ENCODE results near the gene SMTN. TPM values are rescaled to one million over a fixed set of nuclear protein-coding genes. Genes with fewer than 3 reads are reported as not detected.

SMTN gene
- total RNA-seq, 1 donor from 2014 or later, result 54.0 TPM

DNA sequence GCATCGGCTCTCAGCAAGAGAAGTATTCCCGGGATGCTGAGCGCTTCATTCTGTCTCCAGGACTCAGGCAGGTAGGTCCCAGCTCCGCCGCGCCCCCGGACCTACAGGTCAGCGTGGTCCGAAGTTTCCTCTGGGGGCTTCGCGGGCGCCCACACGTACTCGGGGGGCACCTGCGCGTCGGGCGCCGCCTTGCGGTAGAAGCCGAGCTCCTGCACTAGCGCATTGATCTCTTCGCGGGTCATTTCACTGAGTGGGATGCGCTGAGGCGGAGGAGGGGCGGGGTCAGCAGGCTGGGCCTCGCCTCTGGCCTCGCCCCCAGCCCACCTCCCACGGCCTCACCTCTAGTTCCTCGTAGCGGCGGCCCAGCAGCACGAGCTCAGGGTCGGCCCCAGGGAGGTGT is 23.8 kb downstream of the SMTN start:
- Mint-ChIP-seq H3K4me3 (no peak overlapping the region), H3K36me3 (no peaks in the 10 kb centered on the region), H3K27ac (no peak overlapping the region), H3K9me3 (no peaks in the 10 kb centered on the region), H3K4me1 (ENCODE audit: unreplicated experiment) (peaks cover 7% of the 10 kb centered on the region), H3K27me3 (peaks cover 9% of the 10 kb centered on the region)
- peak; percentile 69 for TF ChIP-seq CTCF (conservative IDR thresholded peaks at IDR 0.05)
- DNase-seq (ENCODE audit: extremely low spot score, unreplicated experiment), result no peak

GRCh38 chr22:31105282-31105929 is 24.3 kb downstream of the SMTN start:
- no peak for DNase-seq (ENCODE audit: extremely low spot score, unreplicated experiment)
- H3K4me3 Mint-ChIP-seq, result no peak overlapping the region

GRCh38 chr22:31106001-31106571 is 25.0 kb downstream of the SMTN start:
- Mint-ChIP-seq H3K4me1 (ENCODE audit: unreplicated experiment) (peaks cover 7% of the 10 kb centered on the region), H3K27me3 (peaks cover 9% of the 10 kb centered on the region), H3K9me3 (no peaks in the 10 kb centered on the region), H3K36me3 (no peaks in the 10 kb centered on the region), H3K4me3 (peak overlapping the region; percentile 89), H3K27ac (peak overlapping the region; percentile 41)
- DNase-seq (ENCODE audit: extremely low spot score, unreplicated experiment), result no peak
- TF ChIP-seq CTCF (conservative IDR thresholded peaks at IDR 0.05), result no peak

More at GRCh38 chr22:31105282-31105929, 24.3 kb downstream of the SMTN start:
- no peak for TF ChIP-seq CTCF (conservative IDR thresholded peaks at IDR 0.05)
- Mint-ChIP-seq H3K27ac (peak overlapping the region; percentile 41), H3K9me3 (no peaks in the 10 kb centered on the region), H3K36me3 (no peaks in the 10 kb centered on the region), H3K27me3 (peaks cover 9% of the 10 kb centered on the region), H3K4me1 (ENCODE audit: unreplicated experiment) (peaks cover 7% of the 10 kb centered on the region)

- Mint-ChIP-seq H3K27me3 (peaks cover 9% of the 10 kb centered on the region), H3K27ac (no peak overlapping the region), H3K4me3 (peak overlapping the region; percentile 89), H3K4me1 (ENCODE audit: unreplicated experiment) (peaks cover 7% of the 10 kb centered on the region), H3K36me3 (no peaks in the 10 kb centered on the region), H3K9me3 (no peaks in the 10 kb centered on the region)
- no peak for DNase-seq (ENCODE audit: extremely low spot score, unreplicated experiment)
- no peak for TF ChIP-seq CTCF (conservative IDR thresholded peaks at IDR 0.05)
Observed at GRCh38 chr22:31106731-31107177, 25.6 kb downstream of the SMTN start.

DNA sequence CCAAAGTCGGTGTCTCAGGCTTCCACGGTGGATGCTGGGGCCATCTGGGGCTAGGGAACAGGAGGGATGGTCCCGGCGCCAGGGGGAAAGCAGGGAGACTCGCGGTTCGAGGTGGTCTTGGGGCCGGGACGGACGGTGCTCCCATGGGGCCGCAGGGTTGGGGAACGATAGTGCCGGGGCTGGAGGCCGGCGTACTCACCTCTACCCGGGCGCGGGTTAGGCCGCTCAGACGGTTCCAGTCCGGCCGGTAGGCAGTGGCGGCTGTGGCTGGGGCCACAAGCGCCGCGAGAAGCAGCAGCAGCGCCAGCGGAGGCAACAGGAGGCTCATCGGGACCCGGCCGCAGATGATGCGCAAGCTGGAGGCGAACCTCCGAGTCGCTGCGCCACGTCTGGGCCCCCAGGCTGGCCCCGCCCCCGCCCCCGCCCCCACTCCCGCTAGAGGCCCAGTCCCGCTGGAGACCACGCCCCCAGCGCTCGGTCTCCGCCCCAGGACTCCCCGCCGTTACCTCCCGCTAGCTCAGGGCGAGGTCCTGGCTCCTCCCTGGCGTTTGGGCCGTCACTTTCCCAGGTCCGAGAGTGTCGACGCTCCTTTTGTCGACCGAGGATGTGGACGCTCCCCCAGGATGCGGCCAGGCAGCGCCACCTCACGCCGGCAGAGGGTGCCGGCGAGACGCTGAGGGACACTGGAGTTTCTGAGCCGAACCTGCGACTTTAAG is 26.2 kb downstream of the SMTN start, which contains the start of gene SELENOM:
TSS of gene SELENOM (minus strand) at position 391 of the 716 bp plus-strand sequence. CDS start at position 328, 63 bp downstream.
- H3K9me3 Mint-ChIP-seq, result no peaks in the 10 kb centered on the region
- peaks cover 9% of the 10 kb centered on the region for H3K27me3 Mint-ChIP-seq
- no peaks in the 10 kb centered on the region for H3K36me3 Mint-ChIP-seq
- H3K4me3 Mint-ChIP-seq, result peak within 1 kb of the TSS; percentile 89
- peak; percentile 93 for DNase-seq (ENCODE audit: extremely low spot score, unreplicated experiment)
- TF ChIP-seq CTCF (conservative IDR thresholded peaks at IDR 0.05), result peak; percentile 95
- peaks cover 7% of the 10 kb centered on the region for H3K4me1 Mint-ChIP-seq (ENCODE audit: unreplicated experiment)
- peak within 1 kb of the TSS; percentile 77 for H3K27ac Mint-ChIP-seq
